ENCODE results near the gene RNF212. TPM values are rescaled to one million over a fixed set of nuclear protein-coding genes. Genes with fewer than 3 reads are reported as not detected.

RNF212 gene
- total and polyA plus RNA-seq, 10 of the 15 experiments (the other 5 are each of a cell fraction or from before 2014, with no cell fraction given): not detected

DNA sequence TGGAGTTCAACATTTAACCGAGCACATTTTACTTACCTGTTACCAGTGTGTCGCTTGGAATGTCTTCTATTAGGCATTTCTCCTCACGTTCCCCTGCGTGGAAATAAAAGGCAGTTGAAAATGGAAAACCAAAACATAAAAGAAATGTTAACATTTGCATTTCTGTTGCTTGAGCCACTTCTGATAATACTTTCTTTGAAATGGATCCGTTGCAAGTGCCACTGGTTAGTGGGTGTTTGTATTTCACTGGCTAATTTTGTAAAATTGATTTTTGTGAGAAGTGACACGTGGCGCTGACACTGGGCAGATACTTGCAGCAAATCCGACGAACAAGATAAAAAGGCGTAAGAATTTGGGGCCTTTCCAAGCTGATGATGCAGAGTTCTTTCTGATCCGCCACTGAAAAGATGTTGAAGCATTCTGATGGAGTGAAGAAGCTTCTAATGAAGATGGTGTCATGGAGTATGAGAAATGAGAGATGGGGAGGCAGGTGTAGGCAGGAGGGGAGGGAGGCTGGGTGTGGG lies 40.3 kb upstream of the RNF212 start:
- ChIA-PET SMC1A (ENCODE audit: uncharacterized antibody, unreplicated experiment) (no interaction called here), POLR2A (no interaction called here), RAD21 (ENCODE audit: unreplicated experiment) (interaction anchor here (1.4 kb wide), 1 partner anchor 114 kb away, joined by 4 read pairs; no protein-coding TSS in a partner anchor), CTCF (no interaction called here)
- BruUV-seq (replicated peaks): no TSS peak
- Histone ChIP-seq H3K36me3 (ENCODE audit: control insufficient read depth in 2 of 2, insufficient read depth in 2 of 2, low read length in 1 of 2) (no peaks in the 10 kb centered on the region), H3K4me2 (ENCODE audit: control insufficient read depth, insufficient read depth) (no peak overlapping the region), H3K79me2 (ENCODE audit: control insufficient read depth, insufficient read depth, low read length) (no peaks in the 10 kb centered on the region), H3K4me3 (no peak overlapping the region), H3K27ac (ENCODE audit: control insufficient read depth, insufficient read depth) (no peak overlapping the region), H4K20me1 (ENCODE audit: control insufficient read depth, insufficient read depth) (no peaks in the 10 kb centered on the region), H3K9ac (ENCODE audit: control insufficient read depth, insufficient read depth, low read length) (no peak overlapping the region), H3K4me1 (ENCODE audit: control insufficient read depth, insufficient read depth, low read length) (peaks cover 6% of the 10 kb centered on the region), H2AFZ (ENCODE audit: control insufficient read depth, low read depth, low read length) (no peak overlapping the region), H3K27me3 (replicated peaks in 1 of 2; ENCODE audit: control insufficient read depth in 2 of 2, insufficient read depth in 2 of 2, low read length in 1 of 2) (peaks cover 0 to 2% of the 10 kb centered on the region in 2 experiments; a peak in 2 of 4 replicates), H3K9me3 (replicated peaks; ENCODE audit: control insufficient read depth, insufficient read depth, low read length) (peaks cover 11% of the 10 kb centered on the region)
- intact Hi-C loops (cut with micrococcal nuclease; ENCODE audit: unreplicated experiment): no loop called here
- 57% methylated on average over 11 of the region's 11 CpGs for whole genome bisulfite sequencing (ENCODE audit: insufficient coverage, insufficient replicate concordance, low lambda C conversion rate, missing lambda C conversion rate)
- in situ Hi-C loops (cut with MboI): no loop called here
- DNase-seq (ENCODE audit: low read depth, low spot score) (no peak), ATAC-seq (no peak), FAIRE-seq (no peak)
- TF ChIP-seq, protein P1, sequence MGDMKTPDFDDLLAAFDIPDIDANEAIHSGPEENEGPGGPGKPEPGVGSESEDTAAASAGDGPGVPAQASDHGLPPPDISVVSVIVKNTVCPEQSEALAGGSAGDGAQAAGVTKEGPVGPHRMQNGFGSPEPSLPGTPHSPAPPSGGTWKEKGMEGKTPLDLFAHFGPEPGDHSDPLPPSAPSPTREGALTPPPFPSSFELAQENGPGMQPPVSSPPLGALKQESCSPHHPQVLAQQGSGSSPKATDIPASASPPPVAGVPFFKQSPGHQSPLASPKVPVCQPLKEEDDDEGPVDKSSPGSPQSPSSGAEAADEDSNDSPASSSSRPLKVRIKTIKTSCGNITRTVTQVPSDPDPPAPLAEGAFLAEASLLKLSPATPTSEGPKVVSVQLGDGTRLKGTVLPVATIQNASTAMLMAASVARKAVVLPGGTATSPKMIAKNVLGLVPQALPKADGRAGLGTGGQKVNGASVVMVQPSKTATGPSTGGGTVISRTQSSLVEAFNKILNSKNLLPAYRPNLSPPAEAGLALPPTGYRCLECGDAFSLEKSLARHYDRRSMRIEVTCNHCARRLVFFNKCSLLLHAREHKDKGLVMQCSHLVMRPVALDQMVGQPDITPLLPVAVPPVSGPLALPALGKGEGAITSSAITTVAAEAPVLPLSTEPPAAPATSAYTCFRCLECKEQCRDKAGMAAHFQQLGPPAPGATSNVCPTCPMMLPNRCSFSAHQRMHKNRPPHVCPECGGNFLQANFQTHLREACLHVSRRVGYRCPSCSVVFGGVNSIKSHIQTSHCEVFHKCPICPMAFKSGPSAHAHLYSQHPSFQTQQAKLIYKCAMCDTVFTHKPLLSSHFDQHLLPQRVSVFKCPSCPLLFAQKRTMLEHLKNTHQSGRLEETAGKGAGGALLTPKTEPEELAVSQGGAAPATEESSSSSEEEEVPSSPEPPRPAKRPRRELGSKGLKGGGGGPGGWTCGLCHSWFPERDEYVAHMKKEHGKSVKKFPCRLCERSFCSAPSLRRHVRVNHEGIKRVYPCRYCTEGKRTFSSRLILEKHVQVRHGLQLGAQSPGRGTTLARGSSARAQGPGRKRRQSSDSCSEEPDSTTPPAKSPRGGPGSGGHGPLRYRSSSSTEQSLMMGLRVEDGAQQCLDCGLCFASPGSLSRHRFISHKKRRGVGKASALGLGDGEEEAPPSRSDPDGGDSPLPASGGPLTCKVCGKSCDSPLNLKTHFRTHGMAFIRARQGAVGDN (IDR thresholded peaks at IDR 0.05): no peak
- TF ChIP-seq MXI1 (IDR thresholded peaks at IDR 0.05; ENCODE audit: low read depth, low read length) (no peak), ZNF207 (IDR thresholded peaks at IDR 0.05; ENCODE audit: borderline replicate concordance) (no peak), TCF7 (IDR thresholded peaks at IDR 0.05; ENCODE audit: borderline replicate concordance) (no peak)

Data from GM12878 (cell line).